Iris pigment epithelial cell (primary cell): Measurements from ENCODE around the gene ENDOD1.
A peak's percentile ranks its signal among the peaks of the same experiment; 100 is the strongest.
"Not testable (repeated sequence)": the region's sequence is repeated elsewhere in the genome, so short reads cannot be mapped to it uniquely, and the experiment has no call there.

Experiments used
- DNase-seq: peaks from one replicate; pipeline ENCODE4 v3.0.0-alpha.2; 2011; ENCODE audit warnings: low read depth

Gene ENDOD1

DNA sequence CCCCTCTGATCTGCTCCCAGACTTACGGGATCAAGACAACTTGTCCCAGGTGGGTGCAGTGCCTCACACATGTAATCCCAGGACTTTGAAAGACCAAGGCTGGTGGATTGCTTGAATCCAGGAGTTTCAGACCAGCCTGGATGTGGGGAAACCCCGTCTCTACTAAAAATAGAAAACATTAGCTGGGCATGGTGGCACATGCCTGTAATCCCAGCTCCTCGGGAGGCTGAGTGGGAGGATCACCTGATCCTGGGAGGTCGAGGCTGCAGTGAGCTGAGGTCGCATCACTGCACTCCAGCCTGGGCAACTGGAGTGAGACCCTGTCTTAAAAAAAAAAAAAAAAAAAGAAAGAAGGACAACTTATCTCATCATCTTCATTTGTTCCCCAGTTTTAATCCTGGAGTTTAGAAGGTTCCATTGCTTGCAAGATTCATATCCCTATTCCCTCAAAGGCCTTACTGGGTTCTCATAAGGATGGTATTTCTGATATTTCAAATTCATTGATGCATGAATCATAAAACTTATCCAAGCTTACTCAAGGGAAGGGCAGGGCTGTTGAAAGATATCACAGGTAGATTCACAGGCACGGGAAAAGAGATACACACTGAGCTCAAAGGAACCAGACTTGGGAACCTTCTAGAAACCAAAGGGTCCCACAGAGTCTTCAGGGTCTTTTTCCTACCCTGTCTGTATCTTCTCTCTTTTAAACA is 14.6 kb downstream of the ENDOD1 start:
- DNase-seq: no peak

DNA sequence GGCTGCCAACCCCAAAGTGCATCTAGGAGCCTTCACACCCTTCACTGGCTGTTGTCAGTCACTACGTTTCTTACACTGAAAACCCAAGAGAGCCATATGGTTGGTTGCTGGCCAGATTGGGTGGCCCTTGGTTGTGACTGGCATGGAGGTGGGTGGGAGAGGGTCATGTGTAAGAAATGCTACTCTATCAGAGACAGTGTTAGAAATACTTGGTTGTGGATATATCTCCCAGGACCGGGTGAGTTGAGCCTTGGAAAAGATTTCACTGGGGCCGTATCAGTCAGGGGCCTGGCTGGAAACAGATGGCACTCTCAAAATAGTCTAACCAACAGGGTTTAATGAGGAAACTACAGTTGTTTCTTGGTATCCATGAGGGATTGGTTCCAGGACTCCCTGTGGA is 15.2 kb downstream of the ENDOD1 start:
- DNase-seq: no peak

DNA sequence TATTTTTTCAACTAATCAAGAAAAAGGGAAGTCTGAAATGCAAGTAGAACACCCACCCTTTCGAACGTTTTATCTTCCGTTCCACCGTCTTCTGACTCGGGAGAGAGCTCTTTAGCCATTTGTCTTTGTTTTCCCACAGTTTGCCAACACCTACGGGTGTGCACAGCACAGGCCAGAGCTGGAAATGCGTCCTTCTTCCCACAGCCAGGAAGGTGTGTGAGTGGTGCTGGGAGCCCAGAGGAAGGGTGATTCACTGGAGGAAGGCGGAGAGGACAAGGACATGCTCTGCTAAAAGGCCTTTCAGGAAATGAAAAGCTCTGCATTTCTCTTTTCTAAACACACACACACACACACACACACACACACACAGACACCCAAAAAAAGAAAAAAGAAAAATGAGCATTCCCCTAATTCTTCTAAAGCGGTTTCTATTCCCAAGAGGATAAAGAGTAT is 18.5 kb downstream of the ENDOD1 start:
- peak; percentile 81 for DNase-seq

GRCh38 chr11:95108671-95109551 is 19.3 kb downstream of the ENDOD1 start:
- DNase-seq: peak; percentile 81

- DNase-seq: not testable (repeated sequence)
These were observed 21.8 kb downstream of the ENDOD1 start for GRCh38 chr11:95111471-95111870.

DNA sequence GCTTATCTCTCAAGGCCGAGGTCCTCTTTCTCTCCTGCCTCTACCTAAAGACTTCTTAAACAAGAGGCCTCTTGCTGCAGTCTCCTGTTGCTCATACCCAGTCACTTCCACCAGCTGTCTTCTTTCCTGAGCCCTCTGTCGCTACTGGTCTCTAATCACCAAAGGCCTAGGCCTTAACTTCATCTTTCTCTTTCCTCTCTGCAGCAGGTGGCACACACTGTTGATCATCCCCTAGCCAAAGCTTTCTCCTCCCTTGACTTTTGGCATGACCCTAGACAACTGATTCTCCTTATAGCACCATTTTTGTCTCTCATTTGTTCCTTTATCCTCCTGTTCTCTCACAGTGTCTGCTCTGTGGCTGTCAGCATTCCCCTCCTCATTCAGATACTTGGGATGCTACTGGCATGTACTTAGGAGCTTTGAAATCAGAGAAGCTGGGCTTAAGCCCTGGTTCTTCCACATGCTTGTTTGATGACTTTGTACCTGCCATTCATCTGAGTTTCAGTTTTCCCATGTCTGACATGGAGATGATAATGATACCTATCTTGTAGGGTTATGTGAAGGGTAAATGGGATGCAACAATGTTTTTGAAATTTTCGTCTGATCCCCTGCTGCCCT is 22.4 kb downstream of the ENDOD1 start:
- DNase-seq: peak; percentile 50

- DNase-seq: no peak
These were observed 26.0 kb downstream of the ENDOD1 start for GRCh38 chr11:95115597-95115996.

- no peak for DNase-seq
These were observed 29.9 kb downstream of the ENDOD1 start for GRCh38 chr11:95119361-95120060.

GRCh38 chr11:95121698-95122097 is 32.1 kb downstream of the ENDOD1 start:
- peak; percentile 29 for DNase-seq

GRCh38 chr11:95123556-95123955 is 33.9 kb downstream of the ENDOD1 start:
- no peak for DNase-seq

DNA sequence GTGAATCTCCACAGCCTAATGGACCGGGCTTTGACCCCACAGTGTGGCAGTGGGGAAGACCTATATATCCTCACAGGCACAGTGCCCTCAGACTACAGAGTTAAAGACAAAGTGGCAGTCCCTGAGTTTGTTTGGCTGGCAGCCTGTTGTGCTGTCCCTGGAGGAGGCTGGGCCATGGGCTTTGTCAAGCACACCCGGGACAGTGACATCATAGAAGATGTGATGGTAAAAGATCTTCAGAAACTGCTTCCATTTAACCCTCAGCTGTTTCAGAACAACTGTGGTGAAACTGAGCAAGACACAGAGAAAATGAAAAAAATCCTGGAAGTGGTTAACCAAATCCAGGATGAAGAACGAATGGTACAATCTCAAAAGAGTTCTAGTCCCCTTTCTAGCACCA is 39.0 kb downstream of the ENDOD1 start:
- no peak for DNase-seq

DNA sequence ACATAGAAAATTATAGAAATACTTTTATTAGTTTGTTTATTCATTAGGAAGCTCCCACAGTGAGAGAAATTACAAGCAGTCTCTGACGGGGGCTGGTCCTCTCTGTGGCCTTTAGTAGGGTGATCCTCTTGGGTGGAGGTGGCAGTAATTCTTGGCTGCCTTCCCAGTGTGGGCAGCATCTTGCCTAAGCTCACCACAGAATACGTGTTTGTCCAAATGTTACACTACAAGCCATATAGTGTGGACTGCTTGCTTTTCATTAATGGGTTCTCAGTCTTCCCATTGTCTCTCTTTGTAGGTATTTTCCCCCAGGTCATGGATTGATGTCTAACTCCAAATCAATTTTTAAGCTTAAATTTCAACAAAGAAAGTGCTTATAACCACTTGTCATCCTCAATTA is 43.3 kb downstream of the ENDOD1 start:
- no peak for DNase-seq

- DNase-seq: peak; percentile 85
These were observed 44.8 kb downstream of the ENDOD1 start for GRCh38 chr11:95134491-95134890.

DNA sequence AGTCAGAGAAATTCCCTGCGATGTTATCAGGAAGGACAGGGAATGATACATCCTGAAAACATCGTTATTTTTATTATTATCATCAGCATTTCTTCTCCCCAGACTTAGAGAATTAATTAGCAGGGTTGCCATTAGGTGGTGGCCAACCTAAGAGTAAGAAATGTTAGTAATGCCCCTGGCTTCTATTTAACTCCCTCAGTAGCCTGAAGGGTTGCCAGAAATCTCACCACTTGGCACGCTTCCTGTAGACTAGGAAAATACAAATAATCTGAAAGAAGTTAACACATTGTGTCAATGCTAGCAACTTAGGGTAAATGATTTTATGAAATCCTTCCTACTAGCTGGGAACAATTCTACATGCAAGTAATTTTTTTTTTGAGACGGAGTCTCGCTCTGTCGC is 45.5 kb downstream of the ENDOD1 start:
- DNase-seq: no peak

- no peak for DNase-seq
These were observed 46.2 kb downstream of the ENDOD1 start for GRCh38 chr11:95135880-95136279.

GRCh38 chr11:95136747-95137146 is 47.1 kb downstream of the ENDOD1 start:
- DNase-seq: not testable (repeated sequence)

DNA sequence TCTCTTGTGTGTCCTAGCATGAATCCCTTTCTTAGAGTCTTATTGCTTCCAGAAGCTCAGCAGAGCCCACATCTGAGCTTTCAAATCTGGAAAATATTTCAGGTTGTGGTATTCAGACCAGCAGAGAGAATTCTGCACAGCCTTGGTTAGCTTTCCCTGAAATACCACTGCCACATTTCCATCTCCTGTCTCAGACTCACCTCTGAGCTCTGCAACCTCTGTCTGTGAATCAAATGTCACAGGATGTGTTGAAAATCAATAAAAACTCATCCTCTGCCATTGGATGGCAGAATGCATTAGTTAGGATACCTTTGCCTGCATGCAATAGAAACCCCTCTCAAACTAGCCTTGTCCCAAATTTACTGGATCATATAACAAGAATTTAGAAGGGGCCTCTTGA is 47.7 kb downstream of the ENDOD1 start:
- no peak for DNase-seq

GRCh38 chr11:95138448-95138847 is 48.8 kb downstream of the ENDOD1 start:
- peak; percentile 39 for DNase-seq

DNA sequence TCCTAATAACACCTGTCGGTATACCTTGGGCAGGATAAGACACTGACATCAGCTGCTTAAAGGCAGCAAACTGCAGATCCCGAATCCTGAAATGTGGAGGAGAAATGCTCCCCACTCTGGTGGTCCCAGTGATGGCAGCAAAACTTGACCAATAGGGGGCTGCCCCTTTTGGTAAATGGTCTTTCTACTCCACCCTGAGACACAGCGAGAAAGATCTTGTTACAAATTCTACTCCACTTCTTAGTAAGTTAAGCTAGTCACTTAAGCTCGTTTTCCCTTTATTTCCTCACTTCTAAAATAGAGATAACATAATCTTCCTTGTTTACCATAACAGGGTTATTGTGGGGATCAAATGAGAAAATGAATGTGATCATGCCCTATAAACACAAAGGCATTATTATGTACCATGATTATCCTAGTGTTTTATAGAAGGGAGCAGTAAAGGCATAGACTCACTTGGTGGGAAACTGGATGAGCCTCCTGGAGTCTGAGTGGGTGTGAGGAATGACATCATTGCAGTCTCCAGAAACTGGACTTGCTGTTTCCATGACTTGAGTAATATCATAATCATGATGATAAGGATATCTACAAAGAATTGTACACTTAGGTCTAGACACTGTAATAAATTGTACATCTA is 50.9 kb downstream of the ENDOD1 start:
- peak; percentile 79 for DNase-seq

- no peak for DNase-seq
These were observed 52.8 kb downstream of the ENDOD1 start for GRCh38 chr11:95142431-95142830.

DNA sequence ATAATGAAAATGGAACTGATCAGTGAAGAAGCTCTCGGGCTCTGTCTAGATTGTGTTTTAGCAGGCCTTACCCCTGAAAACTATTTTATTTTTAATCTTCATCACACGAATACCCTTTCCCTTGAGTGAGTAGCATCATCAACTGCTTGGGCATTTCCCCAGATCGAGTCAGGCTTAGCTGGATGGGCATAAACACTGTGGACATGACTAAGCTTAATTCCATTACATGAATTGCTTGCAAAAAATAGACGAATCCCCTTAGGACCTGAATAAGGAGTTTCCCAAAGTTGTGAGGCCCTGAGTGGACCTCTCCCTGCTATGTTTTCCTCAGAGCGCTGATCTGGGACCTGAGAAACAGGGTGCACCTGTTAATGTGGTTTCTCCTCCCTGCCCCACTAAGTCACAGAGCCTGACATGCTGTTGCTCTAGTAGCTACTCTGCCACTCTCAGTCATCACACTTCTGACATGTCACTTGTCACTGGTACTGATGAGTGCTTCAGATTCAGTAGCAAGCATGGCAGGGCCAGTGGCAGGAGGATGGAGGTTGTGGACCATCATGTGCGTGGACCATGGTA is 53.5 kb downstream of the ENDOD1 start:
- no peak for DNase-seq
